Amniotic epithelial cell (primary cell): ENCODE data around the gene TOX2.

Experiments used
- DNase-seq: peaks from one replicate; pipeline ENCODE4 v3.0.0-alpha.2; 2010; ENCODE audit warnings: low read depth

Gene TOX2

GRCh38 chr20:44064501-44065400, 150.1 kb downstream of the TOX2 start:
- no peak for DNase-seq

GRCh38 chr20:44065401-44066340, 151.0 kb downstream of the TOX2 start:
- no peak for DNase-seq

- no peak for DNase-seq
Observed at GRCh38 chr20:44066645-44067606, 152.3 kb downstream of the TOX2 start.

- no peak for DNase-seq
Observed at GRCh38 chr20:44067650-44068081, 153.0 kb downstream of the TOX2 start.

- DNase-seq = no peak
Observed at GRCh38 chr20:44068316-44069201, 153.9 kb downstream of the TOX2 start.

- no peak for DNase-seq
Observed at GRCh38 chr20:44069203-44070011, 154.8 kb downstream of the TOX2 start.

GRCh38 chr20:44070139-44070900, 155.7 kb downstream of the TOX2 start:
- no peak for DNase-seq

- no peak for DNase-seq
Observed at GRCh38 chr20:44071057-44071456, 156.4 kb downstream of the TOX2 start.

GRCh38 chr20:44071526-44072111, 157.0 kb downstream of the TOX2 start:
- DNase-seq = no peak

GRCh38 chr20:44072384-44072783, 157.7 kb downstream of the TOX2 start:
- DNase-seq = no peak

- no peak for DNase-seq
Observed at GRCh38 chr20:44073011-44073674, 158.5 kb downstream of the TOX2 start.

GRCh38 chr20:44073675-44074071, 159.0 kb downstream of the TOX2 start:
- DNase-seq = no peak

- peak; percentile 49 for DNase-seq
Observed at GRCh38 chr20:44074252-44075151, 159.8 kb downstream of the TOX2 start.

- DNase-seq = no peak
Observed at GRCh38 chr20:44075191-44075949, 160.7 kb downstream of the TOX2 start.

- no peak for DNase-seq
Observed at GRCh38 chr20:44075950-44076232, 161.2 kb downstream of the TOX2 start.

- DNase-seq = peak; percentile 62
Observed at GRCh38 chr20:44079291-44079690, 164.6 kb downstream of the TOX2 start.
